Testis (tissue), 2 donors: ENCODE data around the gene LRRC32.

ENCODE experiments used
- POLR2A ChIP-seq: fragments of 450-650 bp; IDR thresholded peaks from one replicate; pipeline ENCODE4 v1.6.1; 2017; ENCODE audit warnings: antibody characterized with exemption, mild to moderate bottlenecking, moderate library complexity
- TF ChIP-seq, protein P1 (sequence below), 3 experiments: fragments of 450-650 bp in 2 of 3; fragments of 200-600 bp in 1 of 3; sonication (generic) in 1 of 3; IDR thresholded peaks; one replicate each; pipeline ENCODE4 v1.5.1; 2016 to 2019; ENCODE audit warnings: antibody characterized with exemption in 3 of 3, mild to moderate bottlenecking in 2 of 3, moderate library complexity in 1 of 3

- TF ChIP-seq, protein P1, sequence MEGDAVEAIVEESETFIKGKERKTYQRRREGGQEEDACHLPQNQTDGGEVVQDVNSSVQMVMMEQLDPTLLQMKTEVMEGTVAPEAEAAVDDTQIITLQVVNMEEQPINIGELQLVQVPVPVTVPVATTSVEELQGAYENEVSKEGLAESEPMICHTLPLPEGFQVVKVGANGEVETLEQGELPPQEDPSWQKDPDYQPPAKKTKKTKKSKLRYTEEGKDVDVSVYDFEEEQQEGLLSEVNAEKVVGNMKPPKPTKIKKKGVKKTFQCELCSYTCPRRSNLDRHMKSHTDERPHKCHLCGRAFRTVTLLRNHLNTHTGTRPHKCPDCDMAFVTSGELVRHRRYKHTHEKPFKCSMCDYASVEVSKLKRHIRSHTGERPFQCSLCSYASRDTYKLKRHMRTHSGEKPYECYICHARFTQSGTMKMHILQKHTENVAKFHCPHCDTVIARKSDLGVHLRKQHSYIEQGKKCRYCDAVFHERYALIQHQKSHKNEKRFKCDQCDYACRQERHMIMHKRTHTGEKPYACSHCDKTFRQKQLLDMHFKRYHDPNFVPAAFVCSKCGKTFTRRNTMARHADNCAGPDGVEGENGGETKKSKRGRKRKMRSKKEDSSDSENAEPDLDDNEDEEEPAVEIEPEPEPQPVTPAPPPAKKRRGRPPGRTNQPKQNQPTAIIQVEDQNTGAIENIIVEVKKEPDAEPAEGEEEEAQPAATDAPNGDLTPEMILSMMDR (IDR thresholded peaks at IDR 0.05): no peak
- TF ChIP-seq POLR2A: no peak
These were observed 36.8 kb upstream of the LRRC32 start for GRCh38 chr11:76707293-76707825.
